Measurements from ENCODE around the gene COX17.
A peak's percentile ranks its signal among the peaks of the same experiment; 100 is the strongest.

Gene COX17, protein sequence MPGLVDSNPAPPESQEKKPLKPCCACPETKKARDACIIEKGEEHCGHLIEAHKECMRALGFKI

DNA sequence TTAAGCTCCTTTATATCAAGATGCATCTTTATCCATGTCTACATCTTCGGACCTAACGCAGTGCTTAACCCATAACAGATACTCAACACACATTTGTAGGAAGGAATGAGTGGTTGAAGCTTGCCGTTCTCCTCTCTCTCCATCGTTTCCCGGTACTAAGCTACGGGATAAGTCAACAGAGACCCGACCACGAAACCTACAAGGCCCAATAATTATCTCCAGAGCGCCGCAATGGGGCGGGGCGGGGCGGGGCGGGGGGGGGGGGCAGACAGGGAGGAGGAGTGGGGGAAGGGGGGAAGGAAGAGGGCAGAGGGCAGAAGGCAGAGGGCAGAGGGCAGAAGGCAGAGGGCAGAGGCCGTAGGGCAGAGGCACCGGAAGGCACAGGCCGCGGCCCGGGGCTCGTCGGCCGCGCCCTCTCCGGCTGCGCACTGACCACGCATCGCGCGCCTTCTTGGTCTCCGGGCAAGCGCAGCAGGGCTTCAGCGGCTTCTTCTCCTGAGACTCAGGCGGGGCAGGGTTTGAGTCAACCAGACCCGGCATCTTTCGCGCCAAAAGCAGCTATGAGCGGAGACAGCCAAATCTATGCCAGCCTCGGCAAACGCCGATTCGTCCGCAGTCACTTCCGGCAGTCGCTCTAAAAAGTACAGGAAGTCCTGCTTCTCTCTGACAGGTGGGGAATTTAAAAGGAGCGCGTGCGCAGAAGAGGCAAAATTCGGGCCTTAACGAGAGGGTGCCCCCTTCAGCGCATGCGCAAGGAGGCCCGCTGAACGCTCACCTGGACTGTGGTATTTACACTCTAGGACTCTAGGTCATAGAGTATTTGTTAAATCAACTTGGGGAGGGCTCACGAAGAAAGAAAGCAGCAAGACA is at the start of gene COX17:
TSS of gene COX17 (minus strand) at position 636 of the 870 bp plus-strand sequence. CDS start at position 540, 96 bp downstream.
- ChIA-PET POLR2A (interaction anchor here (0.6 to 2.0 kb wide), 8 partner anchors 12 to 213 kb away, joined by 3 to 9 read pairs (median 4); partner anchors contain the start of genes POGLUT1, TIMMDC1 and TMEM39A), CTCF (no interaction called here)
- TF ChIP-seq HDGF (IDR thresholded peaks at IDR 0.05; ENCODE audit: borderline replicate concordance), result no peak
- peak; percentile 59 for TF ChIP-seq ELF4 (IDR thresholded peaks at IDR 0.05)
- no peak for TF ChIP-seq FOXM1 (IDR thresholded peaks at IDR 0.05; ENCODE audit: borderline replicate concordance)
- peak; percentile 63; the same call in 1 of the 2 replicates for TF ChIP-seq L3MBTL2 (conservative IDR thresholded peaks at IDR 0.05)
- no peak for TF ChIP-seq NFRKB (IDR thresholded peaks at IDR 0.05)
- TF ChIP-seq FOXK2 (IDR thresholded peaks at IDR 0.05), result peak; percentile 48; the same call in 1 of the 2 replicates
- TF ChIP-seq LEF1 (IDR thresholded peaks at IDR 0.05; ENCODE audit: borderline replicate concordance), result no peak
- TF ChIP-seq ARNT (IDR thresholded peaks at IDR 0.05), result no peak
- peak; percentile 85 for TF ChIP-seq PKNOX1 (IDR thresholded peaks at IDR 0.05)
- TF ChIP-seq CTBP1 (IDR thresholded peaks at IDR 0.05; ENCODE audit: borderline replicate concordance), result no peak
- TF ChIP-seq SUZ12 (IDR thresholded peaks at IDR 0.05), result no peak
- TF ChIP-seq SP1 (IDR thresholded peaks at IDR 0.05), result no peak
- no peak for TF ChIP-seq FOXA1 (IDR thresholded peaks at IDR 0.05)
- no peak for TF ChIP-seq TARDBP (IDR thresholded peaks at IDR 0.05)

DNA sequence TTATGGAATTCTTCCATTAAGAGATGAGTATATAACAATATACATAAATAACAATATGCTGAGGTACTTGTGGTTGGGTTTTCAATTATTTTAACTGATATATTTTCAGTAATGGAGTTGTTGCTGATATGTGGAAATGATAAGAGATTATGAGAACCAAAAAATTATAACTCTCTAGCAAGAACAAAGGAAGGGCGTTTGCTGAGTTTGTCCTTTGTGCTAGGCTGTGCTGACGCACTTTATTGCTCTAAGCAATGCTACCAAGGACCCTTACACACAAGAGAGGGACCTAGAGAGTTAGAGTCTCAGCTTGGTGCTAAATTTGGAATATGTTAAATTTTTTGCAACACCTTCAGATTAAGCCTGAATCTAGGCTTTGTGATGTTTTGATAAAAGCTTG is 49.7 kb upstream of the COX17 start:
- POLR2A ChIA-PET, result no interaction called here
- DNase-seq (ENCODE audit: extremely low spot score), result no peak
- CTCF ChIA-PET, result no interaction called here
- TF ChIP-seq LEF1 (IDR thresholded peaks at IDR 0.05; ENCODE audit: borderline replicate concordance) (no peak), SP1 (IDR thresholded peaks at IDR 0.05) (no peak), ELF4 (IDR thresholded peaks at IDR 0.05) (no peak), FOXA1 (IDR thresholded peaks at IDR 0.05) (no peak), CTBP1 (IDR thresholded peaks at IDR 0.05; ENCODE audit: borderline replicate concordance) (no peak), HDGF (IDR thresholded peaks at IDR 0.05; ENCODE audit: borderline replicate concordance) (no peak), ZNF384 (IDR thresholded peaks at IDR 0.05) (no peak), SUZ12 (IDR thresholded peaks at IDR 0.05) (no peak), PKNOX1 (IDR thresholded peaks at IDR 0.05) (no peak), TARDBP (IDR thresholded peaks at IDR 0.05) (no peak), FOXK2 (IDR thresholded peaks at IDR 0.05) (no peak), L3MBTL2 (conservative IDR thresholded peaks at IDR 0.05) (no peak), ARNT (IDR thresholded peaks at IDR 0.05) (no peak), NFRKB (IDR thresholded peaks at IDR 0.05) (no peak), BHLHE40 (IDR thresholded peaks at IDR 0.05; ENCODE audit: borderline replicate concordance) (no peak), FOXM1 (IDR thresholded peaks at IDR 0.05; ENCODE audit: borderline replicate concordance) (no peak)

More for the DNA sequence above, at the start of gene COX17:
- DNase-seq (ENCODE audit: extremely low spot score), result peak; percentile 93

- ChIA-PET POLR2A (no interaction called here), CTCF (no interaction called here)
- no peak for DNase-seq (ENCODE audit: extremely low spot score)
- TF ChIP-seq BHLHE40 (IDR thresholded peaks at IDR 0.05; ENCODE audit: borderline replicate concordance), result no peak
- no peak for TF ChIP-seq TARDBP (IDR thresholded peaks at IDR 0.05)
- TF ChIP-seq HDGF (IDR thresholded peaks at IDR 0.05; ENCODE audit: borderline replicate concordance), result no peak
- no peak for TF ChIP-seq L3MBTL2 (conservative IDR thresholded peaks at IDR 0.05)
- TF ChIP-seq PKNOX1 (IDR thresholded peaks at IDR 0.05), result no peak
- no peak for TF ChIP-seq ELF4 (IDR thresholded peaks at IDR 0.05)
- no peak for TF ChIP-seq LEF1 (IDR thresholded peaks at IDR 0.05; ENCODE audit: borderline replicate concordance)
- TF ChIP-seq CTBP1 (IDR thresholded peaks at IDR 0.05; ENCODE audit: borderline replicate concordance), result no peak
- no peak for TF ChIP-seq FOXA1 (IDR thresholded peaks at IDR 0.05)
- TF ChIP-seq SP1 (IDR thresholded peaks at IDR 0.05), result no peak
- no peak for TF ChIP-seq NFRKB (IDR thresholded peaks at IDR 0.05)
- TF ChIP-seq SUZ12 (IDR thresholded peaks at IDR 0.05), result no peak
- no peak for TF ChIP-seq FOXM1 (IDR thresholded peaks at IDR 0.05; ENCODE audit: borderline replicate concordance)
- no peak for TF ChIP-seq ARNT (IDR thresholded peaks at IDR 0.05)
- TF ChIP-seq FOXK2 (IDR thresholded peaks at IDR 0.05), result no peak
- TF ChIP-seq ZNF384 (IDR thresholded peaks at IDR 0.05), result no peak
These were observed 45.8 kb upstream of the COX17 start for GRCh38 chr3:119723022-119723421.

DNA sequence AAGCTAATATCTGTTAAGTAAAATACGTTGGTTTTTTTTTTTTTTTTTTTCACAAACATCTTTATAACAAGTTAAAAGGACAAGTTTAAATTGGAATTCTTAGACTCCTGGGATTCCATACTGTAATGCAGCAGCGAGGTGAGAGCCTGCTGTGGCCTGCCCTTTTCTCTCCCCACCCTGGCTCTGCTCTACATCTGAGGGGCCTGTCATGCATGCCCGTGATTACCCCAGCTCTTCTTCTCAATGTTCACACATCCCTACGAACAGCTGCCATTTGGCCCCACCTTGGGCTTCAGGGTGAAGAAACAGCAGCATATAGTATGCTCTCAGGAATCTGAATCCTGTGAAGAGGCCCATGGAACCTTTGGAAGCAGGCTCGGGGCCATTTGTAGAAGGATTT is 40.3 kb upstream of the COX17 start:
- DNase-seq (ENCODE audit: extremely low spot score), result no peak
- ChIA-PET POLR2A (no interaction called here), CTCF (no interaction called here)
- TF ChIP-seq L3MBTL2 (conservative IDR thresholded peaks at IDR 0.05) (no peak), HDGF (IDR thresholded peaks at IDR 0.05; ENCODE audit: borderline replicate concordance) (no peak), LEF1 (IDR thresholded peaks at IDR 0.05; ENCODE audit: borderline replicate concordance) (no peak), SP1 (IDR thresholded peaks at IDR 0.05) (no peak), FOXM1 (IDR thresholded peaks at IDR 0.05; ENCODE audit: borderline replicate concordance) (no peak), ELF4 (IDR thresholded peaks at IDR 0.05) (no peak), FOXK2 (IDR thresholded peaks at IDR 0.05) (no peak), ARNT (IDR thresholded peaks at IDR 0.05) (no peak), TARDBP (IDR thresholded peaks at IDR 0.05) (no peak), SUZ12 (IDR thresholded peaks at IDR 0.05) (no peak), NFRKB (IDR thresholded peaks at IDR 0.05) (no peak), PKNOX1 (IDR thresholded peaks at IDR 0.05) (no peak), FOXA1 (IDR thresholded peaks at IDR 0.05) (no peak)

GRCh38 chr3:119716998-119717397 is 39.8 kb upstream of the COX17 start:
- ChIA-PET CTCF (no interaction called here), POLR2A (no interaction called here)
- no peak for DNase-seq (ENCODE audit: extremely low spot score)
- TF ChIP-seq BHLHE40 (IDR thresholded peaks at IDR 0.05; ENCODE audit: borderline replicate concordance), result no peak
- no peak for TF ChIP-seq HDGF (IDR thresholded peaks at IDR 0.05; ENCODE audit: borderline replicate concordance)

Data from HEK293T (cell line).